CD8-positive, alpha-beta memory T cell (primary cell): Measurements from ENCODE around the gene LSAMP. TPM values are rescaled to one million over a fixed set of nuclear protein-coding genes. Genes with fewer than 3 reads are reported as not detected.

ENCODE experiments used
- CTCF ChIA-PET: fragments of 350-600 bp; sonication (Branson Sonifier 250); formaldehyde crosslinking; loops from one replicate; lab custom pipeline; 2021; ENCODE audit warnings: antibody characterized with exemption; lab: Charles Lee
- POLR2A ChIA-PET: fragments of 350-600 bp; sonication (Branson Sonifier 250); formaldehyde crosslinking; loops from one replicate; lab custom pipeline; 2021; ENCODE audit warnings: antibody characterized with exemption; lab: Charles Lee
- DNase-seq, 5 donors: peaks; one replicate each; pipeline versions ENCODE4 v3.0.0 to v3.0.0-alpha.2; 2020 to 2022; ENCODE audit warnings: mixed read lengths in 1 of 5
- H3K27ac ChIP-seq: one replicate; pipeline ENCODE4 v1.7.0; 2013; ENCODE audit warnings: low read depth, mild to moderate bottlenecking, low read length, moderate library complexity
- H3K27me3 ChIP-seq: 2 replicates; pipeline ENCODE4 v1.7.0; 2013; ENCODE audit warnings: low read length, mild to moderate bottlenecking; ENCODE audit not compliant: insufficient read depth, poor library complexity, severe bottlenecking
- H3K36me3 ChIP-seq: 2 replicates; pipeline ENCODE4 v1.7.0; 2013; ENCODE audit warnings: mild to moderate bottlenecking, low read length, moderate library complexity; ENCODE audit not compliant: insufficient read depth
- H3K4me1 ChIP-seq: 2 replicates; pipeline ENCODE4 v1.7.0; 2013; ENCODE audit warnings: mild to moderate bottlenecking, low read length, moderate library complexity; ENCODE audit not compliant: insufficient read depth
- H3K4me3 ChIP-seq: 2 replicates; pipeline ENCODE4 v1.7.0; 2013; ENCODE audit warnings: mild to moderate bottlenecking, low read length
- H3K9me3 ChIP-seq: 2 replicates; pipeline ENCODE4 v1.7.0; 2013; ENCODE audit warnings: mild to moderate bottlenecking, low read length
- H3K27ac Mint-ChIP-seq, 8 donors: one replicate each; pipeline ENCODE4 v1.8.0; 2020 to 2021; ENCODE audit warnings: mixed read lengths in 8 of 8, mild to moderate bottlenecking in 6 of 8, inconsistent platforms in 3 of 8, moderate library complexity in 3 of 8
- H3K27me3 Mint-ChIP-seq, 2 donors: one replicate each; pipeline ENCODE4 v1.8.0; 2020 to 2021; ENCODE audit warnings: mixed read lengths in 2 of 2, mild to moderate bottlenecking in 1 of 2, moderate library complexity in 1 of 2
- H3K36me3 Mint-ChIP-seq, 3 donors: one replicate each; pipeline ENCODE4 v1.8.0; 2020 to 2021; ENCODE audit warnings: mixed read lengths in 3 of 3, inconsistent platforms in 1 of 3, mild to moderate bottlenecking in 1 of 3
- H3K4me1 Mint-ChIP-seq, 3 donors: one replicate each; pipeline ENCODE4 v1.8.0; 2020 to 2021; ENCODE audit warnings: mixed read lengths in 3 of 3, inconsistent platforms in 1 of 3, mild to moderate bottlenecking in 1 of 3
- H3K4me3 Mint-ChIP-seq, 7 donors: one replicate each; pipeline ENCODE4 v1.8.0; 2020 to 2021; ENCODE audit warnings: mixed read lengths in 7 of 7, mild to moderate bottlenecking in 6 of 7, moderate library complexity in 4 of 7, inconsistent platforms in 2 of 7
- H3K9me3 Mint-ChIP-seq, 5 donors: one replicate each; pipeline ENCODE4 v1.8.0; 2020 to 2022; ENCODE audit warnings: mixed read lengths in 5 of 5, mild to moderate bottlenecking in 3 of 5, moderate library complexity in 2 of 5, inconsistent platforms in 1 of 5
- polyA plus RNA-seq: library from polyadenylated mRNA; unstranded; fragments of 300-500 nt; fragmentation: Illumina TruSeq; gene quantifications from one replicate; pipeline ENCODE4 v1.2.3, GENCODE V29; 2021
- total RNA-seq, 2 experiments: library from RNA; stranded (reverse); gene quantifications; one replicate each; pipeline ENCODE4 v1.2.3, GENCODE V29; 2021

LSAMP gene
- total and polyA plus RNA-seq, 3 experiments from 2014 or later: not detected

- Mint-ChIP-seq H3K27ac (no peak overlapping the region), H3K4me1 (no peaks in the 10 kb centered on the region), H3K4me3 (no peak overlapping the region), H3K9me3 (peaks cover 0 to 2% (median 0%) of the 10 kb centered on the region in 5 donors), H3K36me3 (no peaks in the 10 kb centered on the region), H3K27me3 (peaks cover 0 to 1% of the 10 kb centered on the region in 2 donors)
- DNase-seq: no peak
- no peaks in the 10 kb centered on the region for H3K27me3 ChIP-seq
- H3K9me3 ChIP-seq: no peaks in the 10 kb centered on the region
- no peaks in the 10 kb centered on the region for H3K36me3 ChIP-seq
- no peaks in the 10 kb centered on the region for H3K4me1 ChIP-seq
- POLR2A ChIA-PET: no interaction called here
- CTCF ChIA-PET: no interaction called here
- no peak overlapping the region for H3K4me3 ChIP-seq
- no peak overlapping the region for H3K27ac ChIP-seq
Observed at GRCh38 chr3:116028157-116028556, 417.1 kb downstream of the LSAMP start.

DNA sequence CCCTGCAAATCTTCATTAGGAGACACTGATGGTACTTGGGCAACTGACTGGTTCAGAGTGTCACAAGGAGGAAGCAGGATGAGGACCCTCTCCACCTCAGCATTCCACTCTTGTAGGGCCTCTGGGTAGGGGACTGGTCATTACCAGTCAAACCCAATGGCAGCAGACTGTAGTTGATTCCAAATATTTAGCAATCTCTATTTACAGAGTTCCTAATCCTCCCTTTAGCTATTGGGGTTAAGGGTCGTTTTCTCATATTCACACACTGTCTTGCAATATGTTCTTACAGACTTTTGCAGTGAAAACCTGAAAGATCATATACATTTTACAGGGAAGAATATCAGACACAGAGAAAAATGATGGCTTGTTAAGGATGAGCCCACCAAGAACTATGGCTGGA lies 424.3 kb downstream of the LSAMP start:
- CTCF ChIA-PET: no interaction called here
- peaks cover 0 to 3% (median 0%) of the 10 kb centered on the region in 5 donors for H3K9me3 Mint-ChIP-seq
- H3K27ac ChIP-seq: no peak overlapping the region
- H3K4me1 ChIP-seq: no peaks in the 10 kb centered on the region
- H3K9me3 ChIP-seq: no peaks in the 10 kb centered on the region
- H3K4me1 Mint-ChIP-seq: no peaks in the 10 kb centered on the region
- no peaks in the 10 kb centered on the region for H3K27me3 Mint-ChIP-seq
- no peaks in the 10 kb centered on the region for H3K36me3 Mint-ChIP-seq
- no peak for DNase-seq
- POLR2A ChIA-PET: no interaction called here
- H3K4me3 ChIP-seq: no peak overlapping the region
- H3K4me3 Mint-ChIP-seq: no peak overlapping the region
- no peak overlapping the region for H3K27ac Mint-ChIP-seq
- H3K27me3 ChIP-seq: no peaks in the 10 kb centered on the region
- H3K36me3 ChIP-seq: no peaks in the 10 kb centered on the region

DNA sequence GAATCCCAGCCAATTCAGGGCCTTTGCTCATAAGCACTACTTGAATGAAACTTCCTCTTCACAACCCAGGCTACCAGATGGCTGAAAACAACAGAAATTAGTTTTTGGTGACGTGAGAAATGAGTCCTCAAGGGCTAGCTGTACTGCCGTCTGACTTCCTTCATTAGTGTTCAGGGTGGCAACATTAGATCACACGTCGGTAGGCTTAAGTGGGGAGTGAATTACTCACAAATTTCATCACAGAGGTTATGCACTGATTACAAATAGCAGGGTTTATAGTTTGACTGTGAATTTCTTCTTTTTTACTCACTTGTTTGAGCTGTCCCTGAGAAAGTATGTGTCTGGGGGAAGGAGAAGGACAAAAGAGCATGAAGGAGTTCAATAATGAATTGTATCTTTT lies 424.8 kb downstream of the LSAMP start:
- Histone ChIP-seq H3K4me1 (no peaks in the 10 kb centered on the region), H3K27ac (no peak overlapping the region), H3K4me3 (no peak overlapping the region), H3K36me3 (no peaks in the 10 kb centered on the region), H3K27me3 (no peaks in the 10 kb centered on the region), H3K9me3 (no peaks in the 10 kb centered on the region)
- no peaks in the 10 kb centered on the region for H3K36me3 Mint-ChIP-seq
- no peak for DNase-seq
- no peaks in the 10 kb centered on the region for H3K4me1 Mint-ChIP-seq
- ChIA-PET POLR2A (no interaction called here), CTCF (no interaction called here)
- H3K9me3 Mint-ChIP-seq: peaks cover 0 to 3% (median 0%) of the 10 kb centered on the region in 5 donors
- H3K4me3 Mint-ChIP-seq: no peak overlapping the region
- no peak overlapping the region for H3K27ac Mint-ChIP-seq
- H3K27me3 Mint-ChIP-seq: no peaks in the 10 kb centered on the region

DNA sequence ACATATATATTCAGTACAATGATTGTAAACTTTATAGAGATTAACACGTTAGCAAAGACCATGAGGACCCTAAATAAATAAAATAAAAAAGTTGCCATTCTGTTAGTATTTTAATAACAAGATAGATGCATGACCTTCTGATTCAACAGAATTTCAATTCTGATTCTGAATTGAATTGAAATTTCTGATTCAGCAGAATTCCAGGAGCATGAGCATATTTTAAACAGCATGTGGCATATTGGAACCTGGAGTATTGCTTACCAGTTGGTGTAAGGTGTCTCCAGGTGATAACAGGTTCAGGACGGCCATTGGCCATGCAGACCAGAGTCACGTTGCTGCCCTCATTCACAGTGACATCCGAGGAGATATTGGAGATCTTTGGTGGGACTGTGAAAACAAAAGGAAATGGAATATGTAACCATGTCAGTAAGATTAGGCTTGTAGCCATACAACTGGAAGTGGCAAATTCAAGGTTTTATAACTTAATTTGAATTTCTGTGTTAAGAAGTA lies 426.0 kb downstream of the LSAMP start:
- H3K27me3 Mint-ChIP-seq: no peaks in the 10 kb centered on the region
- H3K36me3 Mint-ChIP-seq: no peaks in the 10 kb centered on the region
- POLR2A ChIA-PET: no interaction called here
- Histone ChIP-seq H3K4me1 (no peaks in the 10 kb centered on the region), H3K36me3 (no peaks in the 10 kb centered on the region), H3K27ac (no peak overlapping the region), H3K4me3 (no peak overlapping the region), H3K27me3 (no peaks in the 10 kb centered on the region), H3K9me3 (no peaks in the 10 kb centered on the region)
- CTCF ChIA-PET: no interaction called here
- H3K27ac Mint-ChIP-seq: no peak overlapping the region
- no peak overlapping the region for H3K4me3 Mint-ChIP-seq
- no peaks in the 10 kb centered on the region for H3K4me1 Mint-ChIP-seq
- DNase-seq: no peak
- H3K9me3 Mint-ChIP-seq: peaks cover 0 to 3% (median 0%) of the 10 kb centered on the region in 5 donors

DNA sequence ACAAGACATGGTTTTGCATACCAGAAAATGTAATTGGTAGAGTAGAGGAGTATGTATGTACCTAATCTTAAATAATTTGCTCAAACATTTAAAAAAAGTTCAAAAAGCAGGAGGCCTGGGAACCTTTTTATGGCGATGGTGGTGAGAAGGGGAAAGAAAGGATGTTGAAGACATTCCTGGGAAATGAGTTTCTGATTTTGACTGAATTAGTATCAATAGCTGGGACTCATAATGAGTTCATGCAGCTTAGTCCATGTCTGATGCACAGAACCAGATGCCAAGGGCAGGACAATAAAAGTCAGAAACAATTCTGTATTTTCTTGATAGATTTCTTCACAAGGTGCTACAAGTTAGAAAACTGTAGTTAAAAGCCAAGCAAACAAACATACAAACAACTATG lies 426.6 kb downstream of the LSAMP start:
- Histone ChIP-seq H3K4me3 (no peak overlapping the region), H3K27me3 (no peaks in the 10 kb centered on the region), H3K27ac (no peak overlapping the region), H3K4me1 (no peaks in the 10 kb centered on the region), H3K9me3 (no peaks in the 10 kb centered on the region), H3K36me3 (no peaks in the 10 kb centered on the region)
- ChIA-PET CTCF (no interaction called here), POLR2A (no interaction called here)
- no peak overlapping the region for H3K4me3 Mint-ChIP-seq
- DNase-seq: no peak
- no peak overlapping the region for H3K27ac Mint-ChIP-seq
- H3K4me1 Mint-ChIP-seq: no peaks in the 10 kb centered on the region
- peaks cover 0 to 3% (median 0%) of the 10 kb centered on the region in 5 donors for H3K9me3 Mint-ChIP-seq
- no peaks in the 10 kb centered on the region for H3K36me3 Mint-ChIP-seq
- H3K27me3 Mint-ChIP-seq: no peaks in the 10 kb centered on the region

- Histone ChIP-seq H3K27ac (no peak overlapping the region), H3K36me3 (no peaks in the 10 kb centered on the region), H3K27me3 (no peaks in the 10 kb centered on the region), H3K9me3 (no peaks in the 10 kb centered on the region), H3K4me3 (no peak overlapping the region), H3K4me1 (no peaks in the 10 kb centered on the region)
- DNase-seq: no peak
- H3K9me3 Mint-ChIP-seq: no peaks in the 10 kb centered on the region
- no peak overlapping the region for H3K4me3 Mint-ChIP-seq
- H3K27ac Mint-ChIP-seq: no peak overlapping the region
- no peaks in the 10 kb centered on the region for H3K4me1 Mint-ChIP-seq
- no peaks in the 10 kb centered on the region for H3K36me3 Mint-ChIP-seq
- POLR2A ChIA-PET: no interaction called here
- H3K27me3 Mint-ChIP-seq: no peaks in the 10 kb centered on the region
- CTCF ChIA-PET: no interaction called here
Observed at GRCh38 chr3:116015931-116016330, 429.4 kb downstream of the LSAMP start.

GRCh38 chr3:116007000-116007399 lies 438.3 kb downstream of the LSAMP start:
- H3K9me3 Mint-ChIP-seq: peaks cover 0 to 5% (median 0%) of the 10 kb centered on the region in 5 donors
- Histone ChIP-seq H3K9me3 (no peaks in the 10 kb centered on the region), H3K4me3 (no peak overlapping the region), H3K4me1 (no peaks in the 10 kb centered on the region), H3K27me3 (no peaks in the 10 kb centered on the region), H3K36me3 (no peaks in the 10 kb centered on the region), H3K27ac (no peak overlapping the region)
- ChIA-PET POLR2A (no interaction called here), CTCF (no interaction called here)
- H3K4me1 Mint-ChIP-seq: no peaks in the 10 kb centered on the region
- H3K27me3 Mint-ChIP-seq: no peaks in the 10 kb centered on the region
- H3K36me3 Mint-ChIP-seq: no peaks in the 10 kb centered on the region
- no peak overlapping the region for H3K27ac Mint-ChIP-seq
- no peak overlapping the region for H3K4me3 Mint-ChIP-seq
- DNase-seq: no peak

GRCh38 chr3:116005404-116005803 lies 439.9 kb downstream of the LSAMP start:
- Mint-ChIP-seq H3K36me3 (no peaks in the 10 kb centered on the region), H3K27ac (no peak overlapping the region), H3K4me3 (no peak overlapping the region), H3K4me1 (no peaks in the 10 kb centered on the region), H3K27me3 (no peaks in the 10 kb centered on the region), H3K9me3 (peaks cover 0 to 4% (median 0%) of the 10 kb centered on the region in 5 donors)
- Histone ChIP-seq H3K27ac (no peak overlapping the region), H3K4me3 (no peak overlapping the region), H3K36me3 (no peaks in the 10 kb centered on the region), H3K27me3 (no peaks in the 10 kb centered on the region), H3K4me1 (no peaks in the 10 kb centered on the region), H3K9me3 (no peaks in the 10 kb centered on the region)
- ChIA-PET POLR2A (no interaction called here), CTCF (no interaction called here)
- DNase-seq: no peak

- Mint-ChIP-seq H3K9me3 (peaks cover 0 to 3% (median 0%) of the 10 kb centered on the region in 5 donors), H3K36me3 (no peaks in the 10 kb centered on the region), H3K4me1 (no peaks in the 10 kb centered on the region), H3K27me3 (no peaks in the 10 kb centered on the region), H3K27ac (no peak overlapping the region), H3K4me3 (no peak overlapping the region)
- Histone ChIP-seq H3K9me3 (no peaks in the 10 kb centered on the region), H3K36me3 (no peaks in the 10 kb centered on the region), H3K27me3 (no peaks in the 10 kb centered on the region), H3K4me3 (no peak overlapping the region), H3K27ac (no peak overlapping the region), H3K4me1 (no peaks in the 10 kb centered on the region)
- CTCF ChIA-PET: no interaction called here
- POLR2A ChIA-PET: no interaction called here
- no peak for DNase-seq
Observed at GRCh38 chr3:116002235-116002634, 443.1 kb downstream of the LSAMP start.
